Retinal pigment epithelial cell (primary cell): Measurements from ENCODE around the gene MFGE8.
A peak's percentile ranks its signal among the peaks of the same experiment; 100 is the strongest.

Experiments used
- DNase-seq: peaks from one replicate; pipeline ENCODE4 v3.0.0-alpha.2; 2010; ENCODE audit warnings: low read depth
- H3K4me3 ChIP-seq: 2 replicates; pipeline ENCODE4 v1.5.1; 2011; ENCODE audit warnings: mild to moderate bottlenecking, low read length, control low read depth, moderate library complexity
- CTCF ChIP-seq: conservative IDR thresholded peaks from 2 replicates; pipeline ENCODE4 v1.5.1; 2011; ENCODE audit warnings: low read depth, low read length, control low read depth, inconsistent platforms

The MFGE8 gene

GRCh38 chr15:88906551-88906950, 6.6 kb downstream of the MFGE8 start:
- DNase-seq, result no peak
- TF ChIP-seq CTCF, result no peak
- no peak overlapping the region for H3K4me3 ChIP-seq

GRCh38 chr15:88906130-88906529, 7.0 kb downstream of the MFGE8 start:
- DNase-seq, result no peak
- TF ChIP-seq CTCF, result no peak

GRCh38 chr15:88905576-88905975, 7.6 kb downstream of the MFGE8 start:
- no peak for TF ChIP-seq CTCF
- no peak overlapping the region for H3K4me3 ChIP-seq
- DNase-seq, result no peak

More at GRCh38 chr15:88906130-88906529, 7.0 kb downstream of the MFGE8 start:
- no peak overlapping the region for H3K4me3 ChIP-seq

GRCh38 chr15:88904624-88905327, 8.4 kb downstream of the MFGE8 start:
- no peak overlapping the region for H3K4me3 ChIP-seq
- DNase-seq, result no peak
- peak; percentile 99 for TF ChIP-seq CTCF

GRCh38 chr15:88904257-88904623, 8.9 kb downstream of the MFGE8 start:
- no peak for DNase-seq
- H3K4me3 ChIP-seq, result no peak overlapping the region
- no peak for TF ChIP-seq CTCF

- no peak for TF ChIP-seq CTCF
- DNase-seq, result no peak
- no peak overlapping the region for H3K4me3 ChIP-seq
These were observed 10.3 kb downstream of the MFGE8 start for GRCh38 chr15:88902846-88903245.

GRCh38 chr15:88902221-88902835, 10.9 kb downstream of the MFGE8 start:
- no peak overlapping the region for H3K4me3 ChIP-seq
- DNase-seq, result no peak
- TF ChIP-seq CTCF, result no peak
